Transverse colon (tissue), 4 donors: ENCODE results near the gene TECPR1. TPM values are rescaled to one million over a fixed set of nuclear protein-coding genes. Genes with fewer than 3 reads are reported as not detected.

ENCODE experiments used
- DNase-seq: peaks from one replicate; pipeline ENCODE4 v3.0.0-alpha.2; 2019
- H3K27ac ChIP-seq, 4 donors: fragments of 200-600 bp; sonication (generic); 2 replicates each; pipeline ENCODE4 v1.5.1; 2016 to 2018; ENCODE audit warnings: inconsistent platforms in 4 of 4
- H3K27me3 ChIP-seq: fragments of 200-600 bp; sonication (generic); 2 replicates; pipeline ENCODE4 v1.5.1; 2017; ENCODE audit warnings: inconsistent platforms
- H3K36me3 ChIP-seq, 4 donors: fragments of 200-600 bp; sonication (generic); 2 replicates each; pipeline ENCODE4 v1.5.1; 2017 to 2019; ENCODE audit warnings: inconsistent platforms in 4 of 4
- H3K4me1 ChIP-seq, 4 donors: fragments of 200-600 bp; sonication (generic); 2 replicates each; pipeline ENCODE4 v1.5.1; 2017 to 2020; ENCODE audit warnings: inconsistent platforms in 4 of 4
- H3K4me3 ChIP-seq, 4 donors: fragments of 200-600 bp; sonication (generic); 1 replicate in 1 of 4; 2 replicates in 3 of 4; pipeline versions ENCODE4 v1.5.1 to v1.6.1; 2017 to 2019; ENCODE audit warnings: inconsistent platforms in 4 of 4
- H3K9me3 ChIP-seq, 2 donors: fragments of 200-600 bp; sonication (generic); 2 replicates each; pipeline ENCODE4 v1.5.1; 2017 to 2019; ENCODE audit warnings: inconsistent platforms in 2 of 2
- CTCF ChIP-seq, 5 experiments: fragments of 200-600 bp in 3 of 5; fragments of 450-650 bp in 2 of 5; sonication (generic) in 3 of 5; IDR thresholded peaks; 1 replicate in 2 of 5; 2 replicates in 3 of 5; pipeline ENCODE4 v1.5.1; 2016 to 2017; ENCODE audit warnings: antibody characterized with exemption in 5 of 5, inconsistent platforms in 3 of 5, mild to moderate bottlenecking in 2 of 5, moderate library complexity in 1 of 5
- EP300 ChIP-seq: sonication (generic); formaldehyde crosslinking; IDR thresholded peaks from one replicate; pipeline ENCODE4 v1.6.1; 2017; ENCODE audit warnings: antibody characterized with exemption, low read depth
- POLR2A ChIP-seq: fragments of 450-650 bp; IDR thresholded peaks from one replicate; pipeline ENCODE4 v1.6.1; 2016; ENCODE audit warnings: antibody characterized with exemption, mild to moderate bottlenecking, moderate library complexity
- POLR2AphosphoS5 ChIP-seq, 3 donors: sonication (generic); formaldehyde crosslinking; IDR thresholded peaks; one replicate each; pipeline ENCODE4 v1.6.1; 2016; ENCODE audit warnings: antibody characterized with exemption in 3 of 3
- WGBS, 2 donors: methylation state at CpG; one replicate each; pipeline ENCODE4 v1.1.5; 2018; ENCODE audit warnings: low coverage in 1 of 2; 5-methylcytosine and 5-hydroxymethylcytosine counted together
- in situ Hi-C, 4 donors: fragments of 200-750 bp; cut with MboI; loops; one replicate each; pipeline versions ENCODE4 v1.15.0 to v1.15.1; 2017; ENCODE audit warnings: low sequenced_read_pairs in 3 of 4, low pct_ligation_motif_present in 1 of 4, low pct_unique_long_range_greater_than_20kb in 1 of 4
- intact Hi-C: fragments of 100-400 bp; cut with DNase I; formaldehyde crosslinking; loops from one replicate; pipeline ENCODE4 v1.15.1; 2023; ENCODE audit warnings: low total_unique reads
- total RNA-seq, 4 donors: library from RNA; depleted of rRNA; stranded (reverse); fragments of >200 nt; gene quantifications; one replicate each; pipeline ENCODE4 v1.1.0, GENCODE V29; 2016

Gene TECPR1
- total RNA-seq, 4 donors from 2014 or later, result 23.1 to 43.0 (median 28.8) TPM

GRCh38 chr7:98194672-98195457, 57.2 kb downstream of the TECPR1 start:
- TF ChIP-seq POLR2A (no peak), EP300 (no peak), CTCF (IDR thresholded peaks at IDR 0.05) (no peak), POLR2AphosphoS5 (IDR thresholded peaks at IDR 0.05) (no peak)
- intact Hi-C loops (no loop called here), in situ Hi-C loops (no loop called here)
- no peak for DNase-seq
- peaks cover 0 to 36% (median 18%) of the 10 kb centered on the region in 4 donors for H3K36me3 ChIP-seq
- H3K9me3 ChIP-seq, result peaks cover 0 to 4% of the 10 kb centered on the region in 2 donors
- WGBS, 2 donors, result 95 to 96% methylated on average over 4 to 8 of the region's 8 CpGs
- no peaks in the 10 kb centered on the region for H3K27me3 ChIP-seq
- no peak overlapping the region for H3K27ac ChIP-seq
- H3K4me3 ChIP-seq, result no peak overlapping the region
- no peaks in the 10 kb centered on the region for H3K4me1 ChIP-seq

DNA sequence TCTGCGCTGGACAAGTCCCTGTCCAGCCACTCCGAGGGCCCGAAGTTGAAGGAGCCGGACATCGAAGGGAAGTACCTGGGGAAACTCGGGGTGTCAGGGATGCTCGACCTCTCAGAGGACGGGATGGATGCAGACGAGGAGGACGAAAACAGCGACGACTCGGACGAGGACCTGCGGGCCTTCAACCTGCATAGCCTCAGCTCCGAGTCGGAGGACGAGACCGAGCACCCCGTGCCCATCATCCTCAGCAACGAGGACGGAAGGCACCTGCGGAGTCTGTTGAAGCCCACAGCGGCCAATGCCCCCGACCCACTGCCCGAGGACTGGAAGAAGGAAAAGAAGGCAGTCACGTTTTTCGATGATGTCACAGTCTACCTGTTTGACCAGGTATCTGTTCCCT, 57.8 kb downstream of the TECPR1 start:
- no peak for DNase-seq
- H3K4me3 ChIP-seq, result no peak overlapping the region
- in situ Hi-C loops (no loop called here), intact Hi-C loops (no loop called here)
- 97% methylated on average over 28 of the region's 28 CpGs; no CpG with 5 or more reads in 1 of the 2 donors for WGBS, 2 donors
- no peak overlapping the region for H3K27ac ChIP-seq
- TF ChIP-seq CTCF (IDR thresholded peaks at IDR 0.05) (no peak), POLR2A (no peak), POLR2AphosphoS5 (IDR thresholded peaks at IDR 0.05) (no peak), EP300 (no peak)
- peaks cover 0 to 35% (median 16%) of the 10 kb centered on the region in 4 donors for H3K36me3 ChIP-seq
- no peaks in the 10 kb centered on the region for H3K4me1 ChIP-seq
- peaks cover 0 to 4% of the 10 kb centered on the region in 2 donors for H3K9me3 ChIP-seq
- no peaks in the 10 kb centered on the region for H3K27me3 ChIP-seq

- 97% methylated on average over 30 of the region's 37 CpGs; no CpG with 5 or more reads in 1 of the 2 donors for WGBS, 2 donors
- in situ Hi-C loops, result no loop called here
- Histone ChIP-seq H3K27me3 (no peaks in the 10 kb centered on the region), H3K27ac (no peak overlapping the region), H3K36me3 (peaks cover 0 to 35% (median 15%) of the 10 kb centered on the region in 4 donors), H3K4me3 (no peak overlapping the region), H3K4me1 (no peaks in the 10 kb centered on the region), H3K9me3 (peaks cover 0 to 2% of the 10 kb centered on the region in 2 donors)
- no peak for DNase-seq
- intact Hi-C loops, result no loop called here
- TF ChIP-seq CTCF (IDR thresholded peaks at IDR 0.05) (no peak), POLR2A (no peak), POLR2AphosphoS5 (IDR thresholded peaks at IDR 0.05) (no peak), EP300 (no peak)
Measured at GRCh38 chr7:98193474-98194180, 58.4 kb downstream of the TECPR1 start.

DNA sequence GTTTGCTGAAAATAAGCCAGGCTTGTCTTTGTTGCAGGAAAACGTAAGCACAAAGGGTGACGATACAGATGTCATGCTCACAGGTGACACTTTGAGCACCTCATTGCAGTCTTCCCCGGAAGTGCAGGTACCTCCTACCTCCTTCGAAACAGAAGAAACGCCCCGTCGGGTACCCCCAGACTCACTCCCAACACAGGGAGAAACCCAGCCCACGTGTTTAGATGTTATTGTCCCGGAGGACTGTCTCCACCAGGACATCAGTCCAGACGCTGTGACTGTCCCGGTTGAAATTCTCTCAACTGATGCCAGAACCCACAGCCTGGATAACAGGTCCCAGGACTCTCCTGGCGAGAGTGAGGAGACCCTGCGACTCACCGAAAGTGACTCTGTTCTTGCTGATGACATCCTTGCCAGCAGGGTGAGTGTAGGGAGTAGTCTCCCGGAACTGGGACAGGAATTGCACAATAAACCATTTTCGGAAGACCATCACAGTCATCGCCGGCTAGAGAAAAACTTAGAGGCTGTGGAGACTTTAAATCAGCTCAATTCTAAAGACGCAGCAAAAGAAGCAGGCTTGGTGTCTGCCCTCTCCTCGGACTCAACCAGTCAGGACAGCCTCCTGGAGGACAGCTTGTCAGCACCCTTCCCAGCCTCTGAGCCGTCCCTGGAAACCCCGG, 59.1 kb downstream of the TECPR1 start:
- intact Hi-C loops (no loop called here), in situ Hi-C loops (no loop called here)
- Histone ChIP-seq H3K27ac (no peak overlapping the region), H3K4me3 (no peak overlapping the region), H3K9me3 (no peaks in the 10 kb centered on the region), H3K36me3 (peaks cover 0 to 35% (median 15%) of the 10 kb centered on the region in 4 donors), H3K27me3 (no peaks in the 10 kb centered on the region), H3K4me1 (no peaks in the 10 kb centered on the region)
- DNase-seq, result no peak
- WGBS, 2 donors, result 88% methylated on average over 20 of the region's 22 CpGs; no CpG with 5 or more reads in 1 of the 2 donors
- TF ChIP-seq POLR2AphosphoS5 (IDR thresholded peaks at IDR 0.05) (no peak), POLR2A (no peak), CTCF (IDR thresholded peaks at IDR 0.05) (no peak), EP300 (no peak)
